Lower leg skin (tissue), 4 donors: ENCODE data around the gene IL32. TPM values are rescaled to one million over a fixed set of nuclear protein-coding genes. Genes with fewer than 3 reads are reported as not detected.

Source experiments
- DNase-seq, 2 donors: peaks; one replicate each; pipeline ENCODE4 v3.0.0-alpha.2; 2019; ENCODE audit warnings: low spot score in 2 of 2
- H3K4me3 ChIP-seq: fragments of 200-600 bp; sonication (generic); 2 replicates; pipeline ENCODE4 v1.5.1; 2017; ENCODE audit warnings: mild to moderate bottlenecking, low read depth; ENCODE audit not compliant: poor library complexity, severe bottlenecking
- POLR2A ChIP-seq, 2 donors: fragments of 450-650 bp; IDR thresholded peaks; one replicate each; pipeline ENCODE4 v1.6.1; 2016 to 2017; ENCODE audit warnings: antibody characterized with exemption in 2 of 2, mild to moderate bottlenecking in 1 of 2, moderate library complexity in 1 of 2
- WGBS, 2 donors: methylation state at CpG; one replicate each; pipeline ENCODE4 v1.1.5; 2018; 5-methylcytosine and 5-hydroxymethylcytosine counted together
- intact Hi-C: fragments of 100-400 bp; cut with DNase I; formaldehyde crosslinking; loops from one replicate; pipeline ENCODE4 v1.15.0; 2023; ENCODE audit warnings: low total_unique reads
- total RNA-seq, 4 donors: library from RNA; depleted of rRNA; stranded (reverse); fragments of >200 nt; gene quantifications; one replicate each; pipeline ENCODE4 v1.1.0, GENCODE V29; 2016
- TF ChIP-seq, protein P1 (sequence below), 3 donors: fragments of 450-650 bp; IDR thresholded peaks; one replicate each; pipeline ENCODE4 v1.5.1; 2016; ENCODE audit warnings: antibody characterized with exemption in 3 of 3, mild to moderate bottlenecking in 3 of 3, moderate library complexity in 2 of 3

Gene IL32
- total RNA-seq, 4 donors from 2014 or later = 0.80 to 7.2 (median 5.1) TPM

DNA sequence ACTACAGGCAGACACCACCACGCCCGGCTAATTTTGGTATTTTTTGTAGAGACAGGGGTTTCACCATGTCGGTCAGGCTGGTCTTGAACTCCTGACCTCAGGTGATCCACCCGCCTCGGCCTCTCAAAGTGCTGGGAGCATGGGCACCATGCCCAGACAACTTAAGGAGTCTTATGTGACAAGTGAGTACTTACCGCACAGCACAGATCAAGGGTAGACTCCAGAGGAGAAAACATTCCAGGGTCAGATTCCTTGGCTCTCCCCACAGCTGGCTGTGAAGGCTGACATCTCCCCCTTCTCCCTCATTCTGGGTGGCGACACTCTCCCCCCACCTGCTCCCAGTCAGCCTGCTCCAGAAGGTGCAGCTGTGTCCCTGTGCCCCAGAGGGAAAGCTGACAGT lies 23.0 kb downstream of the IL32 start:
- TF ChIP-seq, protein P1, sequence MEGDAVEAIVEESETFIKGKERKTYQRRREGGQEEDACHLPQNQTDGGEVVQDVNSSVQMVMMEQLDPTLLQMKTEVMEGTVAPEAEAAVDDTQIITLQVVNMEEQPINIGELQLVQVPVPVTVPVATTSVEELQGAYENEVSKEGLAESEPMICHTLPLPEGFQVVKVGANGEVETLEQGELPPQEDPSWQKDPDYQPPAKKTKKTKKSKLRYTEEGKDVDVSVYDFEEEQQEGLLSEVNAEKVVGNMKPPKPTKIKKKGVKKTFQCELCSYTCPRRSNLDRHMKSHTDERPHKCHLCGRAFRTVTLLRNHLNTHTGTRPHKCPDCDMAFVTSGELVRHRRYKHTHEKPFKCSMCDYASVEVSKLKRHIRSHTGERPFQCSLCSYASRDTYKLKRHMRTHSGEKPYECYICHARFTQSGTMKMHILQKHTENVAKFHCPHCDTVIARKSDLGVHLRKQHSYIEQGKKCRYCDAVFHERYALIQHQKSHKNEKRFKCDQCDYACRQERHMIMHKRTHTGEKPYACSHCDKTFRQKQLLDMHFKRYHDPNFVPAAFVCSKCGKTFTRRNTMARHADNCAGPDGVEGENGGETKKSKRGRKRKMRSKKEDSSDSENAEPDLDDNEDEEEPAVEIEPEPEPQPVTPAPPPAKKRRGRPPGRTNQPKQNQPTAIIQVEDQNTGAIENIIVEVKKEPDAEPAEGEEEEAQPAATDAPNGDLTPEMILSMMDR (IDR thresholded peaks at IDR 0.05) = no peak
- no peak for TF ChIP-seq POLR2A (IDR thresholded peaks at IDR 0.05)
- intact Hi-C loops = no loop called here
- no peak for DNase-seq
- WGBS, 2 donors = 67 to 77% methylated on average over 7 of the region's 7 CpGs
- no peak overlapping the region for H3K4me3 ChIP-seq

DNA sequence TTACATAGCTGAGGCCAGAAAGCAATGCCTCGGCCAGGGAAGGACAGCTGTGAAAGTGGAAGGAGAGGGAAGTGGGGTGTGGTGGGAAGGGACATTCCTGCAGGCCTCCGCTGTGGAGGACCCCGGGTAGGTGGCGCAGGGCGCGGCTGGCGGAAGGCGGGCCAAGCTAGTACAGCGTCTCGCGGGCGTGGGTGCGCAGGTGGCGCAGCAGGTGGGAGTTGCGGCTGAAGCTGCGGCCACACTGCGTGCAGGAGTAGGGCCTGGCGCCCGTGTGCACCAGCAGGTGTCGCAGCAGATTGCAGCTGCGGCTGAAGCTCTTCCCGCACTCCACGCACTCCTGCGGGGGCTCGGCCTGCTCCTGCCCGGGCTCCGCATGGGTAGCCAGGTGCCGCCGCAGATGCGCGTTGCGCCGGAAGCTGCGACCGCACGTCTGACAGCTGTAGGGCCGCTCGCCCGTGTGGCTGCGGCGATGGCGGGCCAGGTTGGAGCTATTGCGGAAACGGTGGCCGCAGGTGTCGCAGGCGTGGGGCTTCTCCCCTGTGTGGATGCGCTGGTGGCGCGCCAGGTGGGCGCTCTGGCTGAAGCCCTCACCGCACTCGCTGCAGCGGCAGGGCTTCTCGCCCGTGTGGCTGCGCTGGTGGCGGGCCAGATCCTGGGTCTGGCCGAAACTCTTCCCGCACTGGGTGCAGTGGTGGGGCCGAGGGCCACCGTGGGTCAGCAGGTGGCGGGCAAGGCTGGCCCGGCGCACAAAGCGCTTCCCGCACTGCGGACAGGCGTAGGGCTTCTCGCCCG lies 23.7 kb downstream of the IL32 start:
- TF ChIP-seq POLR2A (IDR thresholded peaks at IDR 0.05) = no peak
- TF ChIP-seq, protein P1 (IDR thresholded peaks at IDR 0.05) = no peak
- no peak overlapping the region for H3K4me3 ChIP-seq
- DNase-seq = no peak
- intact Hi-C loops = no loop called here
- WGBS, 2 donors = 93 to 95% methylated on average over 59 to 70 of the region's 71 CpGs

DNA sequence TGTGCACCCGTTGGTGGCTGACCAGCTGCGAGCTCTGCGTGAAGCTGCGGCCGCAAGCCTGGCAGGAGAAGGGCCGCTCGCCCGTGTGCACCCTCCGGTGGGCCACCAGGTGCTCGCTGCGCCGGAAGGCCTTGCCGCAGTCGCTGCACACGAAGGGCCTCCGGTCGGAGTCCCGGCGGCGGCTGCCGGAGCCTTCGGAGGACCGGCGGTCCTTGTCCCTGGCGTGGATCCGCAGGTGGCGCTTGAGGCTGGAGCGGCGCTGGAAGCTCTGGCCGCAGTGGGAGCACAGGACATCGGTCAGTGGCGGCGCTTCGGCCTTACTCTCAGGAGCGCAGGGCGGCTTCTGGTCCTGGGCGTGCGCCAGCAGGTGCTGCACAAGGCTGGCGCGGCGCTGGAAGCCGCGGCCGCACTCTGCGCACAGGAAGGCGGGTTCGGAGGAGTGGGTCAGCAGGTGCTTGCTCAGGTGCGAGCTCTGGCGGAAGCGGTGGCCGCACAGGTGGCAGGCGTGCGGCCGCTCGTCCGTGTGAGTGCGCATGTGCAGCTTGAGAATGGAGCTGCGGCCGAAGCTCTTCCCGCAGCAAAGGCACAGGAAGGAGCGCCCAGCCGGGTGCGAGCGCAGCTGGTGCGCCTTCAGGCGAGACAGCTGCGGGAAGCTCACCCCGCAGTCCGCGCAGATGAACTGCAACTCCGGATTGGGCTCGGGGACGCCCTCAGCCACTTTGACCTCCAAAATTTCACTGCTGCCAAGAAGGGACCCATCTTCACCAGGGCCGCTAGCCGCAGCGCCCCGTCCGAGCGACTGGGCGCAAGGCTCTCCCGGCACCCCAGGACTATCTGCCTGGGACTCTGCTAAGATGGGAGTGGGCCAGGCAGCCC lies 24.5 kb downstream of the IL32 start:
- TF ChIP-seq, protein P1 (IDR thresholded peaks at IDR 0.05) = no peak
- no peak for TF ChIP-seq POLR2A (IDR thresholded peaks at IDR 0.05)
- no peak for DNase-seq
- WGBS, 2 donors = 94 to 95% methylated on average over 67 to 73 of the region's 81 CpGs
- H3K4me3 ChIP-seq = no peak overlapping the region
- intact Hi-C loops = no loop called here

DNA sequence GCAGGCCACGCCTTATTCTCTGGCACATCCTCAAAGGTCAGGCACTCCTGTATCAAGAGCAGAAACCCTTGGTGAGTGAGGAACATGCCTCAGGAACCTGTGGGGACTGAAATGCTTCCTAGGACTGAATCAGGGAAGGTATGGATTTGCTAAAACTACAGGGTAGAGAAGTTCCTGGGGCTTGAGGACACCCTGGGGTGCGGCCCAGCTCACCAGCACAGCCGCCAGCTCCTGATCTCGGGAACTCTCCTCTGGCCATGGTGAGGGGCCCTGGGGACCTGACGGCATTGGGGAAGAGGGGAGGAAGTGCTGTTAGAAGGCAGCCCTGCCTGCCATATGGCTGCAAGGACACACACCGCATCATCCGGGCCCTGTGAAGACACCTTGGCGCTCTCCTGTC lies 26.1 kb downstream of the IL32 start:
- no peak overlapping the region for H3K4me3 ChIP-seq
- 85 to 90% methylated on average over 5 to 8 of the region's 8 CpGs for WGBS, 2 donors
- intact Hi-C loops = no loop called here
- TF ChIP-seq POLR2A (IDR thresholded peaks at IDR 0.05) = no peak
- TF ChIP-seq, protein P1 (IDR thresholded peaks at IDR 0.05) = no peak
- no peak for DNase-seq

DNA sequence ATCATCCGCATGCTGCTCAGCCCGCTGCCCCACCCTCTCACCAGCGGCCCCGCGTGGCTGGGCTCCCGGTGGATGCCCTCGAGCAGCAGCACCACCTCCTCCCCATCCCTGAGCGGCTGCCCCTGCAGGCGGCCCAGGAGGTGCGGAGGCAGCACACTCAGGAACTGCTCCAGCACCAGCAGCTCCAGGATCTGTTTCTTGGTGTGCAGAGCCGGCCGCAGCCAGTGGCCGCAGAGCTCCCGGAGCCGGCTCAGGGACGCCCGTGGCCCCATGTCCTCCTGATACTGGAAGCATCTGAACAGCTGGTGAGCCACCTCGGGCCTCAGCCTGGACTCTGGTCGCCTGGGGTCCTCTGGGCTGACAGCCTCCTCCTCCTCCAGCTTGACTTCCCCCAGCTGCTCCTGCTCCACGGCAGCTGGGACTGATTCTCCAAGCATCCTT lies 27.1 kb downstream of the IL32 start:
- intact Hi-C loops = no loop called here
- TF ChIP-seq, protein P1 (IDR thresholded peaks at IDR 0.05) = no peak
- no peak for TF ChIP-seq POLR2A (IDR thresholded peaks at IDR 0.05)
- DNase-seq = no peak
- 46 to 59% methylated on average over 15 to 20 of the region's 20 CpGs for WGBS, 2 donors
- H3K4me3 ChIP-seq = no peak overlapping the region
